Brain microvascular endothelial cell (primary cell): ENCODE results near the gene VEGFA.

Experiments used
- DNase-seq: peaks from one replicate; pipeline ENCODE4 v3.0.0-alpha.2; 2020
- H3K27ac ChIP-seq: fragments of 250-450 bp; sonication (Bioruptor Pico); 2 replicates; pipeline ENCODE4 v1.5.1; 2020; ENCODE audit warnings: mild to moderate bottlenecking, moderate library complexity
- H3K27me3 ChIP-seq: fragments of 250-450 bp; sonication (Bioruptor Pico); replicated peaks from 2 replicates; pipeline ENCODE4 v1.5.1; 2020; ENCODE audit warnings: mild to moderate bottlenecking
- H3K36me3 ChIP-seq: fragments of 250-450 bp; sonication (Bioruptor Pico); replicated peaks from 2 replicates; pipeline ENCODE4 v1.5.1; 2020; ENCODE audit warnings: mild to moderate bottlenecking
- H3K4me3 ChIP-seq: 2 replicates; pipeline ENCODE4 v1.5.1; 2011; ENCODE audit warnings: low read depth, mild to moderate bottlenecking, control low read depth, low read length, moderate library complexity
- in situ Hi-C: cut with HindIII; loops from 2 replicates; pipeline ENCODE4 v1.10.0; 2017; ENCODE audit warnings: low sequenced_read_pairs, low pct_ligation_motif_present
- TF ChIP-seq, protein P1 (sequence below): IDR thresholded peaks from 2 replicates; pipeline ENCODE4 v1.5.1; 2011; ENCODE audit warnings: low read depth, mild to moderate bottlenecking, moderate library complexity, low read length, control low read depth, inconsistent platforms; ENCODE audit errors: missing control alignments

Gene VEGFA

DNA sequence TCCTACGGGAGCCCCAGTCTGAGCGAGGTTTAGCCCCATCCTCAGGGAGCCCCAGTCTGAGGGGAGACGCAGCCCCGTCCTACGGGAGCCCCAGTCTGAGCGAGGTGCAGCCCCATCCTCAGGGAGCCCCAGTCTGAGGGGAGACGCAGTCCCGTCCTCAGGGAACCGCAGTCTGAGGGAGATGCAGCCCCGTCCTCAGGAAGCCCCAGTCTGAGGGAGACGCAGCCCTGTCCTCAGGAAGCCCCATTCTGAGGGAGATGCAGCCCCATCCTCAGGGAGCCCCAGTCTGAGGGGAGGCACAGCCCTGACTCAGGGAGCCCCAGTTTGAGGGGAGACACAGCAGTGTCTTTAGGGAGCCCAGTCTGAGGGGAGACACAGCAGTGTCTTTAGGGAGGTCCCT lies 27.9 kb downstream of the VEGFA start:
- Histone ChIP-seq H3K4me3 (no peak overlapping the region), H3K27ac (no peak overlapping the region), H3K36me3 (no peaks in the 10 kb centered on the region), H3K27me3 (no peaks in the 10 kb centered on the region)
- in situ Hi-C loops: no loop called here
- DNase-seq: no peak
- TF ChIP-seq, protein P1, sequence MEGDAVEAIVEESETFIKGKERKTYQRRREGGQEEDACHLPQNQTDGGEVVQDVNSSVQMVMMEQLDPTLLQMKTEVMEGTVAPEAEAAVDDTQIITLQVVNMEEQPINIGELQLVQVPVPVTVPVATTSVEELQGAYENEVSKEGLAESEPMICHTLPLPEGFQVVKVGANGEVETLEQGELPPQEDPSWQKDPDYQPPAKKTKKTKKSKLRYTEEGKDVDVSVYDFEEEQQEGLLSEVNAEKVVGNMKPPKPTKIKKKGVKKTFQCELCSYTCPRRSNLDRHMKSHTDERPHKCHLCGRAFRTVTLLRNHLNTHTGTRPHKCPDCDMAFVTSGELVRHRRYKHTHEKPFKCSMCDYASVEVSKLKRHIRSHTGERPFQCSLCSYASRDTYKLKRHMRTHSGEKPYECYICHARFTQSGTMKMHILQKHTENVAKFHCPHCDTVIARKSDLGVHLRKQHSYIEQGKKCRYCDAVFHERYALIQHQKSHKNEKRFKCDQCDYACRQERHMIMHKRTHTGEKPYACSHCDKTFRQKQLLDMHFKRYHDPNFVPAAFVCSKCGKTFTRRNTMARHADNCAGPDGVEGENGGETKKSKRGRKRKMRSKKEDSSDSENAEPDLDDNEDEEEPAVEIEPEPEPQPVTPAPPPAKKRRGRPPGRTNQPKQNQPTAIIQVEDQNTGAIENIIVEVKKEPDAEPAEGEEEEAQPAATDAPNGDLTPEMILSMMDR: no peak

DNA sequence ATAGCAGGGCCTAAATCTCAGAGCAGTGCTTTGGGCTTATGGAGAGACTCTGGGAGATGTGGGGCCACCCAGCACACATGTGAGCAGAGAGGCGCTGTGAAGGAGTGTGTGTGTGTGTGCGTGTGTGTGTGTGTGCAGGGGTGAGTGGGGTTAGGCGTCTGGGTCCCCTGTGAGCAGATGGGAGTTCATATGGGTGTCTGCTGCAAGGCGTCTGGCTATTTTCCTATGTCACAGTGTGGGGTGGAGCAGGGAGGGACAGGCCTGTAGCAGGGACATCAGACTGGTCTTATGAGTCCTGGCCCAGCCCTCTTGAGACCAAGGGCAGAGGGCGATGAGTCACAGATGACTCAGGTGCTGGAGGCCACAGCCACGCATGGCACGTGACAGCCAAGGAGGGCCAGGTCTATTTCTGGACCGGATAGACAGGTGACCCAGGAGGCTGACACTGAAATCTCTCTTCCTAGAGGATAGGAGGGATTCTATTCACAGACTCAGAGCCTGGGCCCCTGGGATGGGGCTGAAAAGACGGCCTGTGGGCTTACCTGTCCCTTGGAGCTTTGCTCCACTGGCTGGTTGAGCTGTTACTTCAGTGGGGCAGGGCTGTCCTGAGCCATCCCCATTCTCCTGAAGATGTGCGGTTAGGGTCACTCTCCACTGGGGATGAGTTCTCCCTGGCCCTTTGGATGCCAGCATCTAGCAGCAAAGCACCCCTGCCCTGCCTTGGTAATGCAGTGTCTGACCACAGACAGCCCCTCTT lies 28.9 kb downstream of the VEGFA start:
- Histone ChIP-seq H3K36me3 (no peaks in the 10 kb centered on the region), H3K4me3 (no peak overlapping the region), H3K27me3 (no peaks in the 10 kb centered on the region), H3K27ac (no peak overlapping the region)
- TF ChIP-seq, protein P1: no peak
- DNase-seq: peak; percentile 33
- in situ Hi-C loops: no loop called here

DNA sequence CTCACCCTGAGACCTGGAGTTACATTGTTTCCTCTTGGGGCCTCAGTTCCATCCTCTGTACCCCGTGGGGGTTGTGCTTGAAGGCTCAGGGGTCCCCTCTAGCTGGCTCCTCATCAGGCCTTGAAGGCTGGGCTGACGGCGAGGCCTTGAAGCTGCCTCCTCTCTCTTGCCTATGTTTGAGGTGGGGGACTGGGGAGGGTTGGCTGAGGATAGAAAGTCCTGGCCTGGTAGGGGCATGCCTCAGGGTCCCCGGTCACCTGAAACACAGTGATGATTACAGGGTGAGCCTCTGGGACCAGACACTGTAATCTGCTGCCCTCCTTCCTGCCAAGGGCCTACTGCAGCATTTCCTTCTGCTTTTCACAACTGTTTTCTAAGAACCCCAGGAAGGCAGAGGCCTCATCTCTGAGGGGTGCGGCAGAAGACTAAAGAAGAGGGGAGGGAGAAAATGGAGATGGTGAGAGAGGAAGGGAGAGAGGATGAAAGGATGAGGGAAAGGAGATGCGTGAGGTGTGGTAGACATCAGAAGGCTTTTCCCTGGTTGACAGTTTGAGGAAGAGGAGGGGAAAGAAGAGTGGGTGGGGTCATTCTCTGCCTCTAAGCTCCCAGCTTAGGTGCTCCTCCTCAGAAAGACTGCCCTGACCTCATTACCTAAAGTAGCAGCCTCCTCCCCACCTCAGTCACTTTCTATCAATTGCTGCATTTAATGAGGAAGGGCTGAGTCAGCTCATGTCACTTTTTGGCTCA lies 29.7 kb downstream of the VEGFA start:
- TF ChIP-seq, protein P1: no peak

DNA sequence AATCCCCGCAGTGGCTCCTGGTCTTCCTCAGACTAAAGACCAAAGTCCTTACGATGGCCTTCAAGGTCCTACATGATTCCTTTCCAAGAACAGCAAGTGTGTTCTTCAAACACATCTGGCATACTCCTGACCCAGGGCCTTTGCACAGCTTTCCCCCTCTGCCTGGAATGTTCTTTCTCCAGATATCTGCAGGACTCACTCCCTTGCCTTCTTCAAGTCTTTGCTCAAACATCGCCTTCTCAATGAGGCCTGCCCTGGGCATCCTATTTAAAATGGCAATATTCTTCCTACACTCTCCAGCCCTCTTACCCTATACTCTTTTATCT lies 30.2 kb downstream of the VEGFA start:
- TF ChIP-seq, protein P1: no peak
- no peak overlapping the region for H3K27ac ChIP-seq
- no peak overlapping the region for H3K4me3 ChIP-seq
- no peaks in the 10 kb centered on the region for H3K27me3 ChIP-seq
- no peak for DNase-seq
- in situ Hi-C loops: no loop called here
- no peaks in the 10 kb centered on the region for H3K36me3 ChIP-seq

More for the DNA sequence above, 29.7 kb downstream of the VEGFA start:
- H3K4me3 ChIP-seq: no peak overlapping the region
- in situ Hi-C loops: no loop called here
- no peak for DNase-seq
- no peaks in the 10 kb centered on the region for H3K36me3 ChIP-seq
- H3K27me3 ChIP-seq: no peaks in the 10 kb centered on the region
- H3K27ac ChIP-seq: no peak overlapping the region

DNA sequence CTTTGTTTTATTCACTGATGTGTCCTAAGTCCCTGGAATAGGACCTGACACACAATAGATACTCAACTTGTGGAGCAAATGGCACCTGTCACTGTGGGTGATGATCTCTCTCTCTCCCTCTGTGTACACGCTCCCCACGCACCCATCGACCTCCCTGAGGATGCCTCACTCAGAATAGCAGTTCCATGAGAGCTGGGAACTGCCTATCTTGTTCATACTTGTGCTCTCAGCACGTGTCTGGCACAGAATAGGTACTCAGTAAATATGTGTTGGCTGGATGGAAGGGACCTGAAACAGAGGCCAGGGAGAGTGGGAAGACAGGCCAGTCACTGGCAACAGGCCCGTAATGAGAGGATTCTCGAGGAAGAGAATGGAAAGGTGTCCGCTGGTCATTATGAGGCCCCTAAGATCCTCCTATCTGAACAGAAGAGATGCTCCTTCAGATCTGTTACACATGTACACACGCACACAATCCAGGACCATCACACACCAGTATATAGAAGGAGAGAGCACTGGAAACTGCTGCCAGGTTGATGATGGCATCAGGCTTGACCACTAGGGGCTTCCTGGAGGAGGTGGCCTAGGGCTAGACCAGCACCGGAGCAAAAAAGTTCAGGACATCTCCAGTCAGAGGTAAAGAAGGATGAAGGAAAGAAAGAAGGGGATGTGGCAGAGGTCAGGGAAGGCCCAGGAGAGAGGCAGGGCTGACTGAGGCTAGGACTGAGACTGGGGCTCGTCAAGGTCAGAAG lies 30.9 kb downstream of the VEGFA start:
- no peak overlapping the region for H3K4me3 ChIP-seq
- no peak for DNase-seq
- H3K27me3 ChIP-seq: no peaks in the 10 kb centered on the region
- in situ Hi-C loops: no loop called here
- H3K36me3 ChIP-seq: no peaks in the 10 kb centered on the region
- H3K27ac ChIP-seq: no peak overlapping the region
- TF ChIP-seq, protein P1: peak; percentile 50
